GM18858 (cell line): ENCODE data around the gene USP47.

Source experiments
- ATAC-seq: cut with Tn5 transposase; IDR thresholded peaks from one replicate; pipeline ENCODE4 v1.9.1; 2021; ENCODE audit not compliant: unreplicated experiment

Gene USP47

GRCh38 chr11:11841723-11842420 lies at the start of gene USP47:
Gene USP47 (plus strand): TSS chr11:11841972. CDS start chr11:11842186, 214 bp downstream.
- peak; percentile 38 for ATAC-seq

GRCh38 chr11:11793073-11793472 lies 48.7 kb upstream of the USP47 start:
- no peak for ATAC-seq

- no peak for ATAC-seq
These were observed 43.0 kb upstream of the USP47 start for GRCh38 chr11:11798586-11799438.

- no peak for ATAC-seq
These were observed 36.5 kb upstream of the USP47 start for GRCh38 chr11:11805228-11805627.

- no peak for ATAC-seq
These were observed 35.7 kb upstream of the USP47 start for GRCh38 chr11:11806074-11806473.

- ATAC-seq, result no peak
These were observed 35.2 kb upstream of the USP47 start for GRCh38 chr11:11806586-11806985.

- no peak for ATAC-seq
These were observed 33.7 kb upstream of the USP47 start for GRCh38 chr11:11807811-11808782.

- ATAC-seq, result no peak
These were observed 32.7 kb upstream of the USP47 start for GRCh38 chr11:11808992-11809615.

GRCh38 chr11:11810764-11811726 lies 30.7 kb upstream of the USP47 start:
- ATAC-seq, result no peak

- no peak for ATAC-seq
These were observed 28.3 kb upstream of the USP47 start for GRCh38 chr11:11813288-11813962.

GRCh38 chr11:11814614-11815452 lies 26.9 kb upstream of the USP47 start:
- ATAC-seq, result no peak

- no peak for ATAC-seq
These were observed 25.1 kb upstream of the USP47 start for GRCh38 chr11:11816511-11817314.

GRCh38 chr11:11817957-11818356 lies 23.8 kb upstream of the USP47 start:
- ATAC-seq, result no peak

GRCh38 chr11:11818529-11819121 lies 23.1 kb upstream of the USP47 start:
- no peak for ATAC-seq

- no peak for ATAC-seq
These were observed 19.9 kb upstream of the USP47 start for GRCh38 chr11:11821899-11822298.

GRCh38 chr11:11822946-11823345 lies 18.8 kb upstream of the USP47 start:
- no peak for ATAC-seq

- ATAC-seq, result no peak
These were observed 15.5 kb upstream of the USP47 start for GRCh38 chr11:11826260-11826659.
